Measurements from ENCODE around the gene ANKS1A.

DNA sequence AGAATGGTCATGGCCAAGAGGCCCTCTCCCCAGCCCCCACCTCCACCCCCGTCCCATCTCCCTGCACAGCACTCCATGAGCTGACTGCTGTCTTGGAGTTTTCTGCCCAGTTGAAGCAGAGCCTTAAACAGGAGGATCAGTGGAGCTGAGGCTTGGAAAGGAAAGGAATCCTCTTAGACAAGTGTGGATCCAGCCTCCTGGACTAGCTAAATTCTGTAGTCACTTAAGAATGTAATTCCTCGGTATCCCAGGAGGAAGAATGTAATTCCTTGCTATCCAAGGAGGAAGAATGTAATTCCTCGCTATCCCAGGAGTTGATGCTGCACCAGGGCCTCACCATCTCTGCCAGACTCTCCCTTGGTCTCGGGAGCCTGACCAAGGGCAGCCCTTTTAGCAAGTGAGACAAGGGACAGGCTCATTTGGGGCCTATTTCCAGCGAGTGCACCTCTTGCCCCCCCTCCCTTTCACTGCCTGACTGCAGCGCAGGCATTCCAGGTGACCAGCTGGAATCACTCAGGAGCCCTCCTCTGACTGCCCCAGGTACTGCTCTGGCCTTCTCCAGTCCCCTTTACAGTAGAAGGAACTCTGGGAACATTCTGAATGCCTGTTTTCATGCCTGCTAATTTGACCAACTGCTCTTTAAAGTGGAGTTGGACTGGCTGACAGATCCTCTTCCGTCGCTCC lies 175.8 kb downstream of the ANKS1A start:
- TF ChIP-seq POLR2A (IDR thresholded peaks at IDR 0.05; ENCODE audit: low read length): no peak
- TF ChIP-seq GATA1 (IDR thresholded peaks at IDR 0.05; ENCODE audit: low read depth, low read length): no peak
